Amniotic epithelial cell (primary cell): Measurements from ENCODE around the gene MSH3.
"Not testable (repeated sequence)": the region's sequence is repeated elsewhere in the genome, so short reads cannot be mapped to it uniquely, and the experiment has no call there.

Experiments used
- DNase-seq: peaks from one replicate; pipeline ENCODE4 v3.0.0-alpha.2; 2010; ENCODE audit warnings: low read depth

MSH3 gene

DNA sequence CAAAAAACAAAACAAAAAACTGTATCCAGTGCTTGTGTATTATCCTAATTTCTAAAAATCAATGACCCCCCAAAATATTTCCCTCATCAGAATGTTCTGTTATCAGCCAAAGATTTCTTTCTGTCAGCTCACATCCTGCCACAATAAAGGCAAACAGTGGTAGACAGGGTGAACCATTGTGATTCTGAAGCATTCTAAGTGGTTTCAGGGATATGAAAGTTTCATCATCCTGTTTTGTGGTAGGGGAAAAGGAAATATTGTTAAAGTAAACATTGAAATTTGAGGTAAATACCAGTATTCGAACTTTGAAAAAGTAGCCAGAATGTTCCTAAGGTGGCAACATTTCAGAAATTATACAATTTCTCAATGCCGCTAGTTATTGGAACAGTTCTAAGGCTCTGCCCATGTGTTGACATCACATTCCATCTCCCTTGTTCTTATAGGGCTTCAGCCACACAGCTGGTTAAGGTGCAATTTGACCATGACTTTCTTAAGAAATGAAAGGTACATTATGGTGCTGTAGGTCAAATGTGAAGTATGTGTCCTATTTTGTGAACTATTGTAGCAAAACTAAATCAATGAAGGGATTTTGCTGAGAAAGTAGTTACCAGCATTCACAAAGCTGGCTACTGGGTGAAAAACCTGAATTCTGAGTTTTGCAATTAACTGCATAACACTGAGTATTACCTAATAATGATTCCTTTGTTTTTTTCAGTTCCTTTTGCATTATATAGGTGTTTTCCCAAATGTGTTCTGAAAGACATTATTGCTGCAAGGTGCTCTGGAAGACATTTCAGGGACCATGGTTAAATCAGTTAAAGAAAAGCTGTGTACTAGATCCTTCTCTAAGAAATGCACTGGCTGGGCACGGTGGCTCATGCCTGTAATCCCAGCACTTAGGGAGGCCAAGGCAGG lies 198.1 kb downstream of the MSH3 start:
- DNase-seq, result no peak

GRCh38 chr5:80853413-80853812 lies 199.0 kb downstream of the MSH3 start:
- DNase-seq, result no peak

GRCh38 chr5:80854583-80854982 lies 200.1 kb downstream of the MSH3 start:
- no peak for DNase-seq

- DNase-seq, result peak; percentile 66
Observed at GRCh38 chr5:80860924-80861613, 206.6 kb downstream of the MSH3 start.

GRCh38 chr5:80863708-80864107 lies 209.3 kb downstream of the MSH3 start:
- no peak for DNase-seq

DNA sequence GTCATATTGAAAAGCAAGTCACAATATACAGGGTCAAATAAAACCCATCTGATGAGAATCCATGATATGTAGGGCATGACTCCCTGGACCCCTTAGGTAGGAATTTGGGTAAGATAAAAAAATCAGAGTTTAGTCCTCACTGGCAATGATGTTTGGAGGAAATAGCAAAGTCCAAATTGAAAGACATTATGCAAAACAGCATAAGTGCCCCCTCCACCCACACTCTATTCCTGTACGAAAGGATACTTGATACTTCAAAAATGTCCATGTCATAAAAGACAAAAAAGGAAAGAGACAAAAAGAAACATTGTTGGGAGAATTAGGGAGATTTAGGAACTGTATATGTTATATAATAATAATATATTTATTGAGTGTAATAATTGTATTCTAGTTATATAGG lies 209.7 kb downstream of the MSH3 start:
- DNase-seq, result no peak

DNA sequence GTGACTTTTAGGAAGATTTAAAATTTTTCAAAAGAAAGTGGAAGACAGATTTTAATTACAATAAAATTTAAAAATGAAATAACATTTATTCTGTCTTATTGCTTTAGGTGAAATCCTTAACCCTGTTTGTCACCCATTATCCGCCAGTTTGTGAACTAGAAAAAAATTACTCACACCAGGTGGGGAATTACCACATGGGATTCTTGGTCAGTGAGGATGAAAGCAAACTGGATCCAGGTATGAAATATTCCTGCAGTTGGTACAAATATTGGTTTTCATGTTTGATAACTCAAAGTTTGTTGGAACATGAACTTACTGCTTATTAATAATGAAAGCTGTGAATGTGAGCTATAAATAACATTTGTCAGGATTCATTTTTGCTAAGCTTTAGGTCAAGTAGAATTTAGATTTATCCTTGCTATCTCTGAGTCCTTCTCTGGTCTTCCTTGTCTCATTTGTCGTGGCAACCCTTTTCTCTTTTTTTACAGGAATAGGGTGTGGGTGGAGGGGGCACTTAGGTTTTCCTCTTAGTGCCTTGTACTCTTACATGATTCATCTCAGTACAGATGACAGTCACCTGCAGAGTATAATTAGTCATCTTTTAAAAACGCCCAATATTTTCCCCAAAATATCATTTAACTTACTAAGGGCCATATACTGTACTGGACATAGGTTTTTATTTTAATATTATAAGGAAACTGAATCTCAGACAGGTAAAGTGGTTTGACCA lies 210.4 kb downstream of the MSH3 start:
- no peak for DNase-seq

- peak; percentile 45 for DNase-seq
Observed at GRCh38 chr5:80865551-80865950, 211.1 kb downstream of the MSH3 start.

DNA sequence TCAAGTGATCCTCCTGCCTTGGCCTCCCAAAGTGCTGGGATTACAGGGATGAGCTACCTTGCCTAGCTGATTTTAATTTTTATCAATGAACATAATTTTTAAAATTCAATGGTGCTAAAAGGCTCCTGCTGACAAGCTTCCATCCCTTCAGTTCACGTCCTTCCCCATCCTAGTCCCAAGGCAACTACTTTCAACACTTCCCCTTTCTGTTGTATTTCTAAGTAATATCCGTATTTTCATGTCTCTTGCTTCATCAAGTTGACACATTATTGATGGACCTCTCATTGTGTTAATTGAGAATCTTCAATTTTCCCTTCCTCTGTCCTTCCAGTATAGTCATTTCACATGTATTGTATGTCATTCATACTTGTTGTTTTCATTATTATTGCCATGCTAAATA lies 211.9 kb downstream of the MSH3 start:
- DNase-seq, result no peak

DNA sequence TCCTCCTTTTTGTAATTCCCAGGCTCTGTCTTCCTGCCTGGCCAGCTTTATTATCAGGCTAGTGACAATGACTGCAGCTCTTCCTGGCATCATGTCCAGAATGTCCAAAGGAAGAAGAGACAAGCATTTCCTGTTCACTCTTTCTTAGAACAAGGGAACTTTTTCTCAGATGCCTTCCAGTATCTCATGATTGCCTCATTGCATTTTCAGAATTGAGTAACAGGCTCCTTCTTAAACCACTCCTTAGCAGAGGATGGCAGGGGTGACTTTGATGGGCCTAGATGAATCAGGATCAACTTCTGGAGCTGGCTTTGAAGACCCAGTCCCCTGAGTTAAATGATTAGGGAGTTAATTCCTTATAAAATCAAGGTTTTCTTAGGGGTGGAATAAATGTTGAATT lies 212.8 kb downstream of the MSH3 start:
- peak; percentile 67 for DNase-seq

GRCh38 chr5:80870442-80870841 lies 216.0 kb downstream of the MSH3 start:
- no peak for DNase-seq

- peak; percentile 58 for DNase-seq
Observed at GRCh38 chr5:80871541-80871961, 217.1 kb downstream of the MSH3 start.

DNA sequence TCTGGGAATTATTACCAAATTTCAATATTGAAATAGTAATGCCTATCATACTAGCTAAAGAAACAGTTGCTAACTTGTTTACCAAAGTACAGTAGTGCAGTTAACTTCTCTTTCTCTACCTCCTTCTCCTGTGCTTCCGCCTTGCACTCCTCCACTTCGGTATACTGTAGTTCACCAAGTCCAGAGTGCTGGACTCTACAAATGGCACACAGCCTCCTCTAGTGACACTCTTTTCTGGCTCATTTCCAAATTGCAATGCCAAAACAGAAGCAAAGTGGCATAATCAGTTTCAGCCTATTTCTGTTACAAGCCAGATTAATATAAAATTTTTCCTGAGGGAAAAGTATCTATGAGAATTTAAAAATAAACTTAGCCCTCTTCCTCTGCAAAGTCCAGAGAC lies 219.7 kb downstream of the MSH3 start:
- no peak for DNase-seq

- no peak for DNase-seq
Observed at GRCh38 chr5:80877592-80877991, 223.1 kb downstream of the MSH3 start.

GRCh38 chr5:80881726-80882125 lies 227.3 kb downstream of the MSH3 start:
- no peak for DNase-seq

GRCh38 chr5:80883390-80883789 lies 228.9 kb downstream of the MSH3 start:
- not testable (repeated sequence) for DNase-seq

GRCh38 chr5:80884086-80884813 lies 229.8 kb downstream of the MSH3 start:
- no peak for DNase-seq

- no peak for DNase-seq
Observed at GRCh38 chr5:80884929-80885328, 230.5 kb downstream of the MSH3 start.

DNA sequence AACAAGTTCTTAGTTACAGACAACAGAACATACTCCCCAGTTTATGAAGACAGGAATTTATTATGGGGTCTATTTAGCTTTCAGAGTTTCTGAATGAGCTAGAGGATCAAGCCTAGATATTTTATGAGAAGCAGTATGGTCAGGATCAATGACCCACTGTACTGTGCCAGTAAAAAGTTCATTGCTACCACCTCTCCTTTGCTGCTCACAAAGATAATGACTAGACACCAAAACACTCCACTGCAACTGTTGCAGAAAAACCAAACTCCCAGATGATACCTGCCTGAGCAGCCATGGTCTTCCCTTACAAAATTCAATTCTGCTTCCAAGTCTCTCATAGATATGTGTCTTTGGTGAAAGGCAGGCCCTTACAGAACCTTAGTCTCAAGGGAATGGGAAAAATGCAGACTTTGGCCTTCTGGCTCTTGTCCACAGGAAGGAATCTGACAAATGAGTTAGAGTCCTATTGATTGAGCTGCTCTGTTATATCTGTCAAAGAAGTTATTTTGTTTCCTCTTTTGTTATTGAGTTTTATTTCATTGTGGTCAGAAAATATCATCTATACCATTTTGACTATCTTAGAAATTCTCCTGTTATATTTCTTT lies 231.0 kb downstream of the MSH3 start:
- no peak for DNase-seq

- no peak for DNase-seq
Observed at GRCh38 chr5:80894083-80894482, 239.6 kb downstream of the MSH3 start.

- no peak for DNase-seq
Observed at GRCh38 chr5:80895523-80895922, 241.1 kb downstream of the MSH3 start.

- not testable (repeated sequence) for DNase-seq
Observed at GRCh38 chr5:80902624-80903023, 248.2 kb downstream of the MSH3 start.
